ENCODE data around the gene GPX3.
A peak's percentile ranks its signal among the peaks of the same experiment; 100 is the strongest.

Gene GPX3

GRCh38 chr5:151034422-151035379 lies 14.3 kb downstream of the GPX3 start:
- DNase-seq (ENCODE audit: low read depth), result no peak

DNA sequence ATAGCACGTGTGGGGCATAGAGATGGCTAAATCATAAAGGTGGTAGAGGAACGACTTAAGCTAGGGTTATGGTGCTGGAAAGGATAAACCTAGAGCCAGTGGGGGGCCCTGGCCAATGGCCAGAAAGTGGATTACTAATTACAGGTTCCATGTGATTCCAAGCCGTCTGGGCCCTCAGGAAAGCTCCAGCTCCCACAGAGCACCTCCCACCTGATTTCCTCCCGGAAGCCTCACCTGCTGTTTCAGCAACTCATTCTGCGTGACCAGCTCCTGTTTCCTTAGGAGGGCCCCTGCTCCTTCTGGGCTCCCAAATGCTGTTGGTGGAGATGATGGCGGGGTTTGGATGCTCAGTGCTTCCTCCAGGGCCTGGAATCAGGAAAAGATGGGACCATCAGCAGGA lies 16.2 kb downstream of the GPX3 start:
- DNase-seq (ENCODE audit: low read depth), result no peak

- DNase-seq (ENCODE audit: low read depth), result no peak
Measured at GRCh38 chr5:151037561-151038411, 17.4 kb downstream of the GPX3 start.

DNA sequence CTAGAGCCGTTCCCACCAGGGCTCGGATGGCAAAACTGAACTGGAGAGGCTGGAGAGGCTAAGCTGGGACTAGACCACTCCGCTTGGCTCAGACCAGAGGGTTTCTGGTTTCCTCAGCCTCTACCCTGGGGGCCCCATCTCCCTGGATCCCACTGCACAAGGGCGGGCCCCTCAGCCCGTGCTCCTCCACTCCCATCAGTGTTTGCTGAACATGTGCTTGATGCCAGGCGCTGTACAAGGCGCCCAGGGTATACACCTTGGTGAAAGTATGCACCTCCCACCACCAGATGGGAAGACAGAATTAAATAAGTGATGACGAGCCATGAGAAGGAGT lies 18.0 kb downstream of the GPX3 start:
- DNase-seq (ENCODE audit: low read depth), result no peak

GRCh38 chr5:151038801-151039238 lies 18.4 kb downstream of the GPX3 start:
- DNase-seq (ENCODE audit: low read depth), result no peak

GRCh38 chr5:151039665-151040064 lies 19.3 kb downstream of the GPX3 start:
- DNase-seq (ENCODE audit: low read depth), result no peak

DNA sequence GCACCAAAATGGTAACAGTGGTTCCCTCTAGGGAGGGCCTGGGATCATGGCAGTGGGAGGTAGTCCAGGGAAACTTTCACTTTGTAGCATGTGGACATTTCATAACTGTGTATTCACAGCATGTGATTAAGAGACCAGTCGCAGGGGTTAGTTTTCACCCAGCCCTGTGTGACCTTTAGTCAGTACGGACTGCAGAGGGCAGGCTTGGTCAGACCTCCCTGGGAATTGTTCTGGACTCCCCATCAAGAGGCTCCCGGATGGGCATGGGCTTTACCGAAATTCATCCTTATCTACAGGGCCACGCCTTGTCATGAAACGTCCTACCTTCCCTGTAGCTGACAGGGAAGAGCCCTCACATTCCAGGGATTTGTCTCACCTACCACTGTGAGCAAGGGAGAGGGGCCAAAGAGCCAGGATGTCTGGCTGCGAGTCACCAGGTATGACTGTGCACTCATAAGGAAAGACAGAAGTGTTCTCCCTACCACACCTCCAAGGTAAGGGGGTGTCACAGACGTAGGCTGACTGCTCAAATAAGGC lies 19.9 kb downstream of the GPX3 start:
- no peak for DNase-seq (ENCODE audit: low read depth)

DNA sequence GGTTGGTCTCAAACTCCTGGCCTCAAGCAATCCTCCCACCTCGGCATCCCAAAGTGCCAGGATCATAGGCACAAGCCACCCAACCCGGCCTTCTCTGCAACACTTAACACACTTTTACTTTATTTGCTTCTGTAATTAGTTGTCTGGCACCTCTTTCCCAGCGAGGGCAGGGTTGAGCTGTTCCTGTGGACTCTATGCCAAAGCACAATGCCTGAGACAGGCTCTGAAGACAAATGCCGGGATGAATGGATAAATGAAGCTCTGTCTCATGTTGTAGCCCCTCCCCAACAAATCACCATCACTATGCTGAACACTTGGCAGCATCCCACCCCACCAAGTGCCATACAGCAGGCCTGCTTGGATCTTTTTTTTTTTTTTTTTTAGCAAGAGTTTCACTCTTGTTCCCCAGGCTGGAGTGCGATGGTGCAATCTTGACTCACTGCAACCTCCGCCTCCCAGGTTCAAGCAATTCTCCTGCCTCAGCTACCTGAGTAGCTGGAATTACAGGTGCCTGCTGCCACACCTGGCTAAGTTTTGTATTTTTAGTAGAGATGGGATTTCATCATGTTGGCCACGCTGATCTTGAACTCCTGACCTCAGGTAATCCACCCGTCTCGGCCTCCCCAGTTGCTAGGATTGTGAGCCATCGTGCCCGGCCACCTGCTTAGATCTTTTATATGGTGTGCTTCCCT lies 21.3 kb downstream of the GPX3 start:
- DNase-seq (ENCODE audit: low read depth), result no peak

GRCh38 chr5:151042453-151043093 lies 22.2 kb downstream of the GPX3 start:
- no peak for DNase-seq (ENCODE audit: low read depth)

GRCh38 chr5:151047814-151048425 lies 27.5 kb downstream of the GPX3 start:
- no peak for DNase-seq (ENCODE audit: low read depth)

- DNase-seq (ENCODE audit: low read depth), result no peak
Measured at GRCh38 chr5:151048526-151048925, 28.1 kb downstream of the GPX3 start.

DNA sequence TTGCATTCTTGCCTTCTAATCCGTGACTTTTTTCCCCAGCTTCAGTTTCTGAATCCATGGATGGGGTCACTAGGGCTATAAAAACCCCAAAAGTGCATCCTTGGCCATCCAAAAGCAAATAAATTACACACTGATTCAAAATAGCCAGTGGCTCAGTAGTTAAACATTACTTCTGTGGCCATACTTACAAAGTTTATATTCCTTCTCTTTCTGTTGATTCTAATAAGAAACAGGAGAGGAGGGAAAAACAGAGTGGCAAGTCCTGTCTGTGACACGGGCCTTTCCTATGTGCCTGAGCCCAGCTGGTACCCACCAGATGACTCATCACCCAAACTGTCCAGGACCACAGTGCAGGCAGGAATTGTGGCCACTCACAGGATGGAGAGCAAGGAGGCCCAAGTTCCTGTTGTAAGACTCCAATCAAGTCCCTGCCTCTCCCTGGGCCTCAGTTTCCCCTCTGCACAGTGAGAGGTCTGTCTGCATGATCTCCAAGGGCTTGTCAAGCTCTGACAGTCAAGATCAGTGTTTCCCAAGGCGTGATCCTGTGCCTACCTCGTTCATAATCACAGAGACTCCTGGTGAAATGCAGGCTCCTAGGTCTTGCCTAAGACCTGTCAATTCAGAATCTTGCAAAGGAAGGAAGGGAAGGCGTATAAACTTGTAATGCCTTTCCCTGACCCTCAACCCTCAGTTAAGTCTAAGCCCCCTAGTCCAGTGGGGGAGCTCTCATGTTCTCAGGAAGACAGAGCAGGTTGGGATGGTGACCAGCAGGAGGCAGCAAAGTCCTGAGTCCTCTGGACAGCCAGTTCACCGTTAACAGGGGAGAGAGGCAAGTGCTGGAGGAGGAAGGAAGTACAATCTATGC lies 30.9 kb downstream of the GPX3 start:
- peak; percentile 52 for DNase-seq (ENCODE audit: low read depth)

DNA sequence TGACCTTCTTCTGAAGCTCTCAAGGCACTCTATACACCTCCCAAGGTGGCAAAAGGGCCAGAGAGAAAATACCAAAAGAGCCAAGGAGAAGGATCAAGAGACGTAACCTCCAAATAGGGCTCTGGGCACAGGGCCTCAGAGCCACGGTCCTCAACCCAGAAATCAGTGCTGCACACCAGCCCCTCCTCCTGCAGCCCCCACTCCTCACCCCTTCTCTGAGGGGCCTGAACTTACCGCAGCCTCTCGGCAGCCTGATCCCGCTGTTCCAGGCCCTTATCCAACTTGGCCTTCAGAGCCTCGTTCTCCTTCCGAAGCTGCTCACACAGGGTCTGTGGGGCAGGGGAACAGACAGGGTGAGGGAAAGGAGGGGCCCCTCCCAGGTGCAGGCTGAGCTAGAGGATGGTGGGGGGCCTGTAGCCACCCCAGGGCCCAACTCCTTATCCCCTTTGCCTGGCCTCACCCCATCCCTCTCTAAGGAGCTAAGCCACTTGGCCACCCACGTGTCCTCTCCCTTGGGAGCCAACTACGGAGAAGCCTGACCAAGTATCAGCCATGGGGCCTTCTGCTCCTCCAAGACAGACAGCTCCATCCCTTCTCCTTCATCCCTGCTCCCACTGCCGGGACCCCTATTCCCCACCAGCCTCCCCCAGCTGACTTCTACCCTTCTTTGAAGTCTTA lies 31.7 kb downstream of the GPX3 start:
- no peak for DNase-seq (ENCODE audit: low read depth)

DNA sequence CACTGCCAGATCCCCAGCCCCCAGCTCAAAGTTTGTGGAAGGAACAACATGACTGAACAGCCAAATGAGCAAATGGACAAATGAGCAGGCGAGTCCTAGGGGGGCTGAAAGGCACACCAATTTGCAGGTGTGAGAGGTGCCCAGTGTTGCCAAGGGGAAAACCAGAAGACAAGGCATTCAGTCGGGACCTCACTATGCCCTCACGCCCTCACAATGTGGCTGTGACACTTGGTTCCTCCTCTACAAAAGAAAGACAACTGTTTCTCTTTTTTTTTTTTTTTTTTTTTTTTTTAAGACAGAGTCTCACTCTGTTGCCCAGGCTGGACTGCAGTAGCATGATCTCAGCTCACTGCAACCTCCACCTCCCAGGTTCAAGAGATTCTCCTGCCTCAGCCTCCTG lies 32.4 kb downstream of the GPX3 start:
- no peak for DNase-seq (ENCODE audit: low read depth)

DNA sequence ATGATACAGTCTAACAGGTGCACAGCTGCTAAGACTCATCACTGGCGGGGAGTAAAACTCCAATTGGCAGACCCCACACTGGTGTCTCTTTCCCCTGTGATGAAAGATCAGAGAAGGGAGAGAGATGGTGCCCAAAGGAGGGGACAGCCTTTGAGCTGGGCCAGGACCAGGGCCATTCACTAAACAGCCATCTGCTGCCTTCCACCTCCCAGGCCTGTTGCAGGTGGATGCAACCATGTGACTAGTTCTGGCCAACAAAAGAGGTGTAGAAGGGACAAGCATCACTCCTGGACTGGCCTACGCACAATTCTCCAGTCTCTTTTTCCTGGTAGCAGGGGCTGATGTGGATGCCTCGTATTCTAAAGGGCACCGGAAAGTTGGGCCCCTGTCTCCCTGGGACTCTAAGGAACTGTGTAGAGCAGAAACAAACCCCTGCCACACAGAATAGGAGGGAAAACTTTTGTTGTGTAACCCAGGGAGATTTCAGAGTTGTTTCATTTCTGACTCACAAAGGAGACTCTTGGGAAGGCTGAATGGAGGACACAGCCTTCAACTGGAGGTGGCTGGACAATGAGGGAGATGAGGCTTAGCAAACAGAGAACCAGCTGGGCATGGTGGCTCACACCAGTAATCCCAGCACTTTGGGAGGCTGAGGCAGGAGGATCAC lies 33.5 kb downstream of the GPX3 start:
- DNase-seq (ENCODE audit: low read depth), result no peak

DNA sequence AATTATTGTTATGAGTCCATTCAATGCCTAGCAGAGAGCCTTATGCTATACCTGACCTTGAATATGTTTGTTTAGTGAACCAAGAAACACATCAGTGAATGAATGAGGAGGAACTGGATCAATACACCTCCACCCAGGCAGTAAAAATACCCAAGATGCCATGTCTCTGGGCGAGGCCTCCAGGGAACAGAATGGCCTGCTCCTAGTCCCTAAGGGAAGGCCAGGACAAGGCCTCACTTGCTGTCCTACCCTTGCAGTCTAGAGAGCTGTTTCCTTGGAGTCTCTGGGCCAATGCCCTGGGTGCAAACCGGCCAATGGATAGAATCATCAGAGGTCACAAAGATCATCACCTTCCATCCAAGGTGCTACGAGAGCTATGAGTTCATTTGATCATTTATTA lies 34.3 kb downstream of the GPX3 start:
- DNase-seq (ENCODE audit: low read depth), result no peak

- no peak for DNase-seq (ENCODE audit: low read depth)
Measured at GRCh38 chr5:151055336-151055735, 34.9 kb downstream of the GPX3 start.

- no peak for DNase-seq (ENCODE audit: low read depth)
Measured at GRCh38 chr5:151056379-151057325, 36.3 kb downstream of the GPX3 start.
